HepG2 (cell line): ENCODE measurements around the gene SURF2. TPM values are rescaled to one million over a fixed set of nuclear protein-coding genes. Genes with fewer than 3 reads are reported as not detected.

Experiments
- ATAC-seq: fragments of 200-7000 bp; cut with Tn5 transposase; 3 replicates; pipeline ENCODE4 v1.9.1; 2020; ENCODE audit warnings: mild to moderate bottlenecking, moderate library complexity
- BruUV-seq: library from RNA; stranded (reverse); fragments of 400-500 nt; replicated peaks from 2 replicates; lab custom pipeline; 2021; lab: Mats Ljungman, UMichigan
- CTCF ChIA-PET: fragments of 300-600 bp; formaldehyde crosslinking; extraction: SDS; loops from one replicate; lab custom pipeline; 2021; ENCODE audit warnings: low total read pairs, inconsistent platforms, low intra/inter-chr PET ratio; lab: Yijun Ruan, JAX
- POLR2A ChIA-PET: fragments of 350-600 bp; sonication (Branson Sonifier 250); formaldehyde crosslinking; loops from one replicate; lab custom pipeline; 2020; ENCODE audit warnings: antibody characterized with exemption, inconsistent platforms; lab: Yijun Ruan, JAX
- DNase-seq: peaks from one replicate; pipeline ENCODE4 v3.0.0-alpha.2; 2015; ENCODE audit warnings: low spot score
- FAIRE-seq: peaks from 3 replicates; lab custom pipeline; 2011; peaks lifted over from hg19 to GRCh38; lab: Jason Lieb, UNC
- H2AFZ ChIP-seq: one replicate; pipeline ENCODE4 v1.6.1; 2011; ENCODE audit warnings: low read length, inconsistent platforms
- H3K27ac ChIP-seq: fragments of 300-600 bp; 3 replicates; pipeline ENCODE4 v1.8.0; 2011; ENCODE audit warnings: mixed run types, mild to moderate bottlenecking, mixed read lengths, low read length, inconsistent platforms; ENCODE audit not compliant: insufficient read depth; ENCODE audit errors: extremely low read length
- H3K27me3 ChIP-seq, 2 experiments: fragments of 200-600 bp in 1 of 2; 2 replicates in 1 of 2; 3 replicates in 1 of 2; pipeline versions ENCODE4 v1.6.0 to v1.8.0; 2011; ENCODE audit warnings: low read length in 2 of 2, mild to moderate bottlenecking in 2 of 2, moderate library complexity in 2 of 2, inconsistent platforms in 1 of 2; ENCODE audit not compliant: insufficient read depth in 2 of 2, control insufficient read depth in 1 of 2
- H3K36me3 ChIP-seq, 2 experiments: fragments of 200-600 bp in 1 of 2; replicated peaks in 1 of 2; 2 replicates in 1 of 2; 3 replicates in 1 of 2; pipeline versions ENCODE4 v1.5.1 to v1.8.0; 2011; ENCODE audit warnings: low read length in 2 of 2, inconsistent platforms in 1 of 2; ENCODE audit not compliant: insufficient read depth in 2 of 2, control insufficient read depth in 1 of 2
- H3K4me1 ChIP-seq: 2 replicates; pipeline ENCODE4 v1.5.1; 2012; ENCODE audit warnings: low read length, inconsistent platforms; ENCODE audit not compliant: insufficient read depth
- H3K4me2 ChIP-seq: 2 replicates; pipeline ENCODE4 v1.6.0; 2011; ENCODE audit warnings: low read depth, low read length, inconsistent platforms
- H3K4me3 ChIP-seq, 3 experiments: fragments of 200-600 bp in 1 of 3; sonication (generic), shearing (Covaris generic) in 1 of 3; replicated peaks in 1 of 3; 2 replicates each; pipeline ENCODE4 v1.5.1; 2011 to 2016; ENCODE audit warnings: low read length in 3 of 3, inconsistent platforms in 2 of 3, low read depth in 2 of 3, mild to moderate bottlenecking in 2 of 3, control low read depth in 1 of 3, mixed read lengths in 1 of 3; ENCODE audit not compliant: insufficient read depth in 1 of 3
- H3K79me2 ChIP-seq: one replicate; pipeline ENCODE4 v1.6.1; 2011; ENCODE audit warnings: low read length, inconsistent platforms; ENCODE audit not compliant: insufficient read depth
- H3K9ac ChIP-seq: 2 replicates; pipeline ENCODE4 v1.6.0; 2011; ENCODE audit warnings: mild to moderate bottlenecking, low read depth, low read length, inconsistent platforms; ENCODE audit not compliant: insufficient read depth
- H3K9me3 ChIP-seq: 2 replicates; pipeline ENCODE4 v1.5.1; 2012; ENCODE audit warnings: mild to moderate bottlenecking, low read length
- H4K20me1 ChIP-seq: 2 replicates; pipeline ENCODE4 v1.6.0; 2011; ENCODE audit warnings: inconsistent platforms, mild to moderate bottlenecking, low read length, moderate library complexity; ENCODE audit not compliant: insufficient read depth
- AGO1 ChIP-seq: fragments of 200-400 bp; formaldehyde crosslinking; IDR thresholded peaks from 2 replicates; pipeline ENCODE4 v1.6.1; 2017; ENCODE audit warnings: mild to moderate bottlenecking, low read depth, low read length, moderate library complexity; ENCODE audit not compliant: poor library complexity, severe bottlenecking
- BORCS8-MEF2B ChIP-seq: sonication (generic); formaldehyde crosslinking; IDR thresholded peaks from 2 replicates; pipeline ENCODE4 v1.8.0; 2022; ENCODE audit warnings: mild to moderate bottlenecking, missing genetic modification reagents
- ESRRA ChIP-seq: sonication (generic); formaldehyde crosslinking; IDR thresholded peaks from 2 replicates; pipeline ENCODE4 v1.5.1; 2020; ENCODE audit warnings: mild to moderate bottlenecking, low read depth, missing genetic modification reagents
- IRX3 ChIP-seq: sonication (generic); formaldehyde crosslinking; IDR thresholded peaks from 2 replicates; pipeline ENCODE4 v1.8.1; 2023; ENCODE audit warnings: mild to moderate bottlenecking, low read depth, missing genetic modification reagents, borderline replicate concordance
- MAX ChIP-seq: IDR thresholded peaks from 2 replicates; pipeline ENCODE4 v1.6.1; 2012; ENCODE audit warnings: inconsistent platforms
- MXD4 ChIP-seq: IDR thresholded peaks from 2 replicates; pipeline ENCODE4 v1.6.1; 2016; ENCODE audit warnings: mild to moderate bottlenecking, missing biosample characterization, missing genetic modification reagents
- NRL ChIP-seq: sonication (generic); formaldehyde crosslinking; IDR thresholded peaks from 2 replicates; pipeline ENCODE4 v1.5.0; 2020; ENCODE audit warnings: missing genetic modification reagents, mild to moderate bottlenecking, moderate library complexity, borderline replicate concordance
- POLR2G ChIP-seq: fragments of 200-400 bp; formaldehyde crosslinking; IDR thresholded peaks from 2 replicates; pipeline ENCODE4 v1.6.1; 2018; ENCODE audit warnings: mild to moderate bottlenecking, low read depth, low read length, moderate library complexity
- SKI ChIP-seq: fragments of 450-650 bp; IDR thresholded peaks from one replicate; pipeline ENCODE4 v1.6.1; 2018; ENCODE audit warnings: mild to moderate bottlenecking; ENCODE audit not compliant: partially characterized antibody
- THAP11 ChIP-seq: IDR thresholded peaks from 2 replicates; pipeline ENCODE4 v1.6.1; 2016; ENCODE audit warnings: missing biosample characterization, missing genetic modification reagents
- ZMYM4 ChIP-seq: sonication (generic); formaldehyde crosslinking; IDR thresholded peaks from 2 replicates; pipeline ENCODE4 v1.8.1; 2023; ENCODE audit warnings: mild to moderate bottlenecking, missing genetic modification reagents
- ZNF251 ChIP-seq: sonication (generic); formaldehyde crosslinking; IDR thresholded peaks from 2 replicates; pipeline ENCODE4 v1.9.0; 2021; ENCODE audit warnings: mild to moderate bottlenecking, missing genetic modification reagents
- ZNF562 ChIP-seq: sonication (generic); formaldehyde crosslinking; IDR thresholded peaks from 2 replicates; pipeline ENCODE4 v1.8.0; 2022; ENCODE audit warnings: missing genetic modification reagents, borderline replicate concordance
- ZNF761 ChIP-seq: sonication (generic); formaldehyde crosslinking; conservative IDR thresholded peaks from 2 replicates; pipeline ENCODE4 v1.4.0; 2020; ENCODE audit warnings: mild to moderate bottlenecking, missing genetic modification reagents
- ZNF879 ChIP-seq: sonication (generic); formaldehyde crosslinking; IDR thresholded peaks from 2 replicates; pipeline ENCODE4 v1.8.1; 2023; ENCODE audit warnings: missing genetic modification reagents
- WGBS: methylation state at CpG from one replicate; pipeline ENCODE4 v1.1.6; 2017; ENCODE audit warnings: low lambda C conversion rate; 5-methylcytosine and 5-hydroxymethylcytosine counted together
- in situ Hi-C: cut with HindIII; loops from 2 replicates; pipeline ENCODE4 v1.10.0; 2017; ENCODE audit warnings: low pct_unique_long_range_greater_than_20kb; ENCODE audit not compliant: extremely low pct_ligation_motif_present
- intact Hi-C: fragments of 100-400 bp; cut with micrococcal nuclease; formaldehyde crosslinking; loops from one replicate; pipeline ENCODE4 v1.10.0; 2022; ENCODE audit not compliant: unreplicated experiment
- polyA plus RNA-seq, 8 experiments: library from polyadenylated mRNA; depleted of rRNA in 3 of 8; stranded (reverse) in 7 of 8; unstranded in 1 of 8; fragments of >200 nt; fragmentation: Illumina TruSeq in 4 of 8; extraction: Trizol in 4 of 8; gene quantifications; 2 replicates each; pipeline versions ENCODE4 v1.2.1 to v1.2.3, GENCODE V29; 2011 to 2016; ENCODE audit warnings: low read depth in 4 of 8, missing spikeins in 1 of 8, mixed read lengths in 1 of 8; ENCODE audit not compliant: insufficient read depth in 1 of 8
- total RNA-seq, 5 experiments: library from RNA; depleted of rRNA; stranded (reverse); fragments of >200 nt; fragmentation: Illumina TruSeq; extraction: Trizol; gene quantifications; 2 replicates each; pipeline ENCODE4 v1.2.3, GENCODE V29; 2016; ENCODE audit warnings: low read depth in 1 of 5
- TF ChIP-seq, protein P1 (sequence below): sonication (generic); formaldehyde crosslinking; IDR thresholded peaks from 2 replicates; pipeline ENCODE4; 2020; ENCODE audit warnings: missing genetic modification reagents, mild to moderate bottlenecking, borderline replicate concordance
- TF ChIP-seq, protein P2 (sequence below): sonication (generic); IDR thresholded peaks from 2 replicates; pipeline ENCODE4 v1.6.1; 2016; ENCODE audit warnings: low read depth, borderline replicate concordance

The SURF2 gene
- total and polyA plus RNA-seq, 2 of the 13 experiments (the other 11 are each of a cell fraction or from before 2014, with no cell fraction given), result 6.3 to 13.6 TPM

DNA sequence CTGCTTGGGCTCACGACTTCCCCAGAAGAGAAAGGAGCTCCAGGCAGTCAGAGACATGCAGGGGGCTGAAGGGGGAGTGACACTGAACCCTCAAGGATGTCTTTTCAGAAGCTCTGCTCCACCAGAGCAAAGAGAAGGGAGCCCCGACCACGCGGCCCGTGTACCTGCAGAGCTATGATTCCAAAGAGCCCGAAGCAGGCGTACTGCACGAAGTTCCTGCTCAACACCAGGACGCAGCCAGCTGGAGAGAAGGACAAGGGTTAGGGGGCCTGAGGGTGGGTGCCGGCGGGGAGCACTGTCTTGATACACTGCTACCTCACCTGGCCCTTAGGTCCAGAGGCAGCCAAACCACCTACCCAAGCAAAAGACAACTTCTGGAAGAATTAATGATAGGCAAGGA is 10.1 kb downstream of the SURF2 start:
- intact Hi-C loops, result no loop called here
- CTCF ChIA-PET, result no interaction called here
- H3K79me2 ChIP-seq, result peaks cover 65% of the 10 kb centered on the region

More for the DNA sequence above, 10.1 kb downstream of the SURF2 start:
- in situ Hi-C loops, result no loop called here
- Histone ChIP-seq H3K9me3 (no peaks in the 10 kb centered on the region), H2AFZ (no peak overlapping the region), H3K9ac (no peak overlapping the region), H3K27ac (no peak overlapping the region), H3K27me3 (no peaks in the 10 kb centered on the region), H3K36me3 (peaks cover 31 to 97% of the 10 kb centered on the region in 2 experiments), H3K4me2 (no peak overlapping the region), H3K4me1 (peaks cover 50% of the 10 kb centered on the region), H3K4me3 (no peak overlapping the region), H4K20me1 (peaks cover 86% of the 10 kb centered on the region)
- WGBS, result 93% methylated on average over 5 of the region's 11 CpGs
- FAIRE-seq (no peak), ATAC-seq (no peak), DNase-seq (no peak)
- POLR2A ChIA-PET, result interaction anchor here (1.0 to 1.5 kb wide), 3 partner anchors 8 to 93 kb away, joined by 3 to 5 read pairs (median 4); partner anchors contain the start of genes CACFD1, SURF1 and SURF2
- TF ChIP-seq ZNF251 (CRISPR knock-in tag), result no peak
- no peak for TF ChIP-seq POLR2G
- no peak for TF ChIP-seq THAP11
- no peak for TF ChIP-seq ZNF879
- TF ChIP-seq AGO1, result no peak
- TF ChIP-seq, protein P1, sequence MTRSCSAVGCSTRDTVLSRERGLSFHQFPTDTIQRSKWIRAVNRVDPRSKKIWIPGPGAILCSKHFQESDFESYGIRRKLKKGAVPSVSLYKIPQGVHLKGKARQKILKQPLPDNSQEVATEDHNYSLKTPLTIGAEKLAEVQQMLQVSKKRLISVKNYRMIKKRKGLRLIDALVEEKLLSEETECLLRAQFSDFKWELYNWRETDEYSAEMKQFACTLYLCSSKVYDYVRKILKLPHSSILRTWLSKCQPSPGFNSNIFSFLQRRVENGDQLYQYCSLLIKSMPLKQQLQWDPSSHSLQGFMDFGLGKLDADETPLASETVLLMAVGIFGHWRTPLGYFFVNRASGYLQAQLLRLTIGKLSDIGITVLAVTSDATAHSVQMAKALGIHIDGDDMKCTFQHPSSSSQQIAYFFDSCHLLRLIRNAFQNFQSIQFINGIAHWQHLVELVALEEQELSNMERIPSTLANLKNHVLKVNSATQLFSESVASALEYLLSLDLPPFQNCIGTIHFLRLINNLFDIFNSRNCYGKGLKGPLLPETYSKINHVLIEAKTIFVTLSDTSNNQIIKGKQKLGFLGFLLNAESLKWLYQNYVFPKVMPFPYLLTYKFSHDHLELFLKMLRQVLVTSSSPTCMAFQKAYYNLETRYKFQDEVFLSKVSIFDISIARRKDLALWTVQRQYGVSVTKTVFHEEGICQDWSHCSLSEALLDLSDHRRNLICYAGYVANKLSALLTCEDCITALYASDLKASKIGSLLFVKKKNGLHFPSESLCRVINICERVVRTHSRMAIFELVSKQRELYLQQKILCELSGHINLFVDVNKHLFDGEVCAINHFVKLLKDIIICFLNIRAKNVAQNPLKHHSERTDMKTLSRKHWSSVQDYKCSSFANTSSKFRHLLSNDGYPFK (CRISPR knock-in tag), result no peak
- TF ChIP-seq BORCS8-MEF2B, result no peak
- TF ChIP-seq, protein P2, sequence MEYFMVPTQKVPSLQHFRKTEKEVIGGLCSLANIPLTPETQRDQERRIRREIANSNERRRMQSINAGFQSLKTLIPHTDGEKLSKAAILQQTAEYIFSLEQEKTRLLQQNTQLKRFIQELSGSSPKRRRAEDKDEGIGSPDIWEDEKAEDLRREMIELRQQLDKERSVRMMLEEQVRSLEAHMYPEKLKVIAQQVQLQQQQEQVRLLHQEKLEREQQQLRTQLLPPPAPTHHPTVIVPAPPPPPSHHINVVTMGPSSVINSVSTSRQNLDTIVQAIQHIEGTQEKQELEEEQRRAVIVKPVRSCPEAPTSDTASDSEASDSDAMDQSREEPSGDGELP, result no peak
- no peak for TF ChIP-seq ZNF562
- no peak for TF ChIP-seq ZMYM4
- TF ChIP-seq NRL (CRISPR knock-in tag), result no peak
- TF ChIP-seq MXD4, result no peak
- no peak for TF ChIP-seq IRX3 (CRISPR knock-in tag)
- no peak for TF ChIP-seq ZNF761 (CRISPR knock-in tag)
- TF ChIP-seq SKI, result no peak
- TF ChIP-seq ESRRA, result no peak
- no peak for TF ChIP-seq MAX
- no TSS peak for BruUV-seq
